Activated CD4-positive, CD25-positive, alpha-beta regulatory T cell treated with anti-CD3 and anti-CD28 coated beads, Interleukin-2, amount 50 U/mL, for 72 hours (primary cell): ENCODE results near the gene TADA1.

ENCODE experiments used
- DNase-seq: peaks from one replicate; pipeline ENCODE4 v3.0.0; 2021

The TADA1 gene

GRCh38 chr1:166875734-166876539 lies at the start of gene TADA1:
TADA1 (minus strand) TSS chr1:166876264; CDS start chr1:166876233, 31 bp downstream.
- peak; percentile 96 for DNase-seq

GRCh38 chr1:166924823-166925541 lies 48.9 kb upstream of the TADA1 start:
- no peak for DNase-seq

- no peak for DNase-seq
Observed at GRCh38 chr1:166920561-166921475, 44.8 kb upstream of the TADA1 start.

- DNase-seq = no peak
Observed at GRCh38 chr1:166918956-166919316, 42.9 kb upstream of the TADA1 start.

GRCh38 chr1:166918088-166918955 lies 42.3 kb upstream of the TADA1 start:
- DNase-seq = no peak

GRCh38 chr1:166915941-166916340 lies 39.9 kb upstream of the TADA1 start:
- DNase-seq = no peak

- DNase-seq = no peak
Observed at GRCh38 chr1:166915042-166915441, 39.0 kb upstream of the TADA1 start.

GRCh38 chr1:166914111-166914510 lies 38.0 kb upstream of the TADA1 start:
- no peak for DNase-seq

GRCh38 chr1:166911624-166912023 lies 35.6 kb upstream of the TADA1 start:
- no peak for DNase-seq

GRCh38 chr1:166910396-166910994 lies 34.4 kb upstream of the TADA1 start:
- peak; percentile 58 for DNase-seq

GRCh38 chr1:166908942-166909341 lies 32.9 kb upstream of the TADA1 start:
- DNase-seq = no peak

- DNase-seq = no peak
Observed at GRCh38 chr1:166907763-166908162, 31.7 kb upstream of the TADA1 start.

GRCh38 chr1:166907051-166907450 lies 31.0 kb upstream of the TADA1 start:
- no peak for DNase-seq

GRCh38 chr1:166906647-166907046 lies 30.6 kb upstream of the TADA1 start:
- DNase-seq = no peak

GRCh38 chr1:166905900-166906299 lies 29.8 kb upstream of the TADA1 start:
- no peak for DNase-seq

GRCh38 chr1:166905136-166905535 lies 29.1 kb upstream of the TADA1 start:
- DNase-seq = no peak

GRCh38 chr1:166903232-166903631 lies 27.2 kb upstream of the TADA1 start:
- no peak for DNase-seq

- no peak for DNase-seq
Observed at GRCh38 chr1:166902279-166902678, 26.2 kb upstream of the TADA1 start.

GRCh38 chr1:166900987-166901386 lies 24.9 kb upstream of the TADA1 start:
- DNase-seq = no peak

GRCh38 chr1:166899769-166900168 lies 23.7 kb upstream of the TADA1 start:
- no peak for DNase-seq

GRCh38 chr1:166895766-166896165 lies 19.7 kb upstream of the TADA1 start:
- DNase-seq = no peak

GRCh38 chr1:166889776-166890175 lies 13.7 kb upstream of the TADA1 start:
- DNase-seq = no peak
